CD14-positive monocyte (primary cell): ENCODE results near the gene CD3E. TPM values are rescaled to one million over a fixed set of nuclear protein-coding genes. Genes with fewer than 3 reads are reported as not detected.

Experiments used
- DNase-seq, 3 donors: peaks; one replicate each; pipeline ENCODE4 v3.0.0-alpha.2; 2011 to 2022
- H2AFZ ChIP-seq: 2 replicates; pipeline ENCODE4 v1.6.0; 2012; ENCODE audit warnings: mild to moderate bottlenecking, low read depth, low read length, inconsistent platforms; ENCODE audit not compliant: insufficient read depth, poor library complexity, severe bottlenecking
- H3K27ac ChIP-seq, 2 donors: 1 replicate in 1 of 2; 2 replicates in 1 of 2; pipeline ENCODE4 v1.5.1; 2012 to 2013; ENCODE audit warnings: low read length in 2 of 2, control low read depth in 1 of 2, inconsistent platforms in 1 of 2, low read depth in 1 of 2, mild to moderate bottlenecking in 1 of 2
- H3K27me3 ChIP-seq, 2 donors: one replicate each; pipeline versions ENCODE4 v1.6.0 to v1.6.1; 2011 to 2013; ENCODE audit warnings: low read length in 2 of 2; ENCODE audit not compliant: control insufficient read depth in 2 of 2, insufficient read depth in 2 of 2
- H3K36me3 ChIP-seq, 2 donors: replicated peaks in 1 of 2; 1 replicate in 1 of 2; 2 replicates in 1 of 2; pipeline versions ENCODE4 v1.5.1 to v1.6.1; 2012 to 2013; ENCODE audit warnings: low read length in 2 of 2, control low read depth in 1 of 2, inconsistent platforms in 1 of 2, mild to moderate bottlenecking in 1 of 2; ENCODE audit not compliant: insufficient read depth in 2 of 2, control insufficient read depth in 1 of 2
- H3K4me1 ChIP-seq, 2 donors: 1 replicate in 1 of 2; 2 replicates in 1 of 2; pipeline versions ENCODE4 v1.5.1 to v1.6.1; 2012 to 2013; ENCODE audit warnings: low read length in 2 of 2, control low read depth in 1 of 2, inconsistent platforms in 1 of 2, mild to moderate bottlenecking in 1 of 2, moderate library complexity in 1 of 2; ENCODE audit not compliant: insufficient read depth in 2 of 2, control insufficient read depth in 1 of 2
- H3K4me2 ChIP-seq: replicated peaks from 2 replicates; pipeline ENCODE3; 2012; ENCODE audit warnings: low read length, moderate library complexity, mild to moderate bottlenecking; ENCODE audit not compliant: poor library complexity, severe bottlenecking; ENCODE audit errors: extremely low read depth
- H3K4me3 ChIP-seq, 3 experiments: fragments of 200-600 bp in 1 of 3; sonication (generic) in 1 of 3; replicated peaks in 1 of 3; 1 replicate in 2 of 3; 2 replicates in 1 of 3; pipeline ENCODE4 v1.5.1; 2011 to 2013; ENCODE audit warnings: low read length in 3 of 3, mild to moderate bottlenecking in 3 of 3, control low read depth in 2 of 3, low read depth in 2 of 3, inconsistent platforms in 1 of 3, moderate library complexity in 1 of 3
- H3K79me2 ChIP-seq: 2 replicates; pipeline ENCODE4 v1.6.0; 2012; ENCODE audit warnings: mild to moderate bottlenecking, control low read depth, inconsistent platforms, low read length, moderate library complexity; ENCODE audit not compliant: insufficient read depth
- H3K9ac ChIP-seq: 2 replicates; pipeline ENCODE4 v1.6.0; 2017; ENCODE audit warnings: low read length, mild to moderate bottlenecking; ENCODE audit not compliant: insufficient read depth, poor library complexity, severe bottlenecking
- H3K9me3 ChIP-seq, 2 donors: replicated peaks in 1 of 2; 1 replicate in 1 of 2; 2 replicates in 1 of 2; pipeline versions ENCODE4 v1.5.1 to v1.6.1; 2012 to 2013; ENCODE audit warnings: low read length in 2 of 2, control low read depth in 1 of 2; ENCODE audit not compliant: control insufficient read depth in 1 of 2, insufficient read depth in 1 of 2
- H4K20me1 ChIP-seq: 2 replicates; pipeline ENCODE4 v1.6.0; 2012; ENCODE audit warnings: mild to moderate bottlenecking, low read length, control low read depth, moderate library complexity; ENCODE audit not compliant: insufficient read depth
- H3K27ac Mint-ChIP-seq, 7 donors: one replicate each; pipeline ENCODE4 v1.8.0; 2020; ENCODE audit warnings: mild to moderate bottlenecking in 7 of 7, mixed read lengths in 7 of 7, moderate library complexity in 6 of 7, inconsistent platforms in 2 of 7
- H3K27me3 Mint-ChIP-seq, 3 donors: one replicate each; pipeline ENCODE4 v1.8.0; 2021 to 2022; ENCODE audit warnings: low read depth in 3 of 3, mild to moderate bottlenecking in 3 of 3, mixed read lengths in 3 of 3, moderate library complexity in 3 of 3, inconsistent platforms in 1 of 3
- H3K36me3 Mint-ChIP-seq, 2 donors: one replicate each; pipeline ENCODE4 v1.8.0; 2020; ENCODE audit warnings: mixed read lengths in 2 of 2, inconsistent platforms in 1 of 2, mild to moderate bottlenecking in 1 of 2
- H3K4me1 Mint-ChIP-seq: one replicate; pipeline ENCODE4 v1.8.0; 2020; ENCODE audit warnings: mild to moderate bottlenecking, mixed read lengths
- H3K4me3 Mint-ChIP-seq, 2 donors: one replicate each; pipeline ENCODE4 v1.8.0; 2020; ENCODE audit warnings: mild to moderate bottlenecking in 2 of 2, mixed read lengths in 2 of 2, moderate library complexity in 1 of 2
- H3K9me3 Mint-ChIP-seq, 7 donors: one replicate each; pipeline ENCODE4 v1.8.0; 2020 to 2022; ENCODE audit warnings: mixed read lengths in 7 of 7, mild to moderate bottlenecking in 6 of 7, moderate library complexity in 6 of 7, inconsistent platforms in 2 of 7
- CTCF ChIP-seq: fragments of 200-600 bp; IDR thresholded peaks from one replicate; pipeline ENCODE4 v1.8.0; 2022; ENCODE audit warnings: antibody characterized with exemption, mild to moderate bottlenecking
- intact Hi-C, 2 donors: fragments of 100-400 bp; cut with micrococcal nuclease; formaldehyde crosslinking; loops; one replicate each; pipeline versions ENCODE4 v1.15.0 to v1.15.1; 2023
- polyA plus RNA-seq, 3 donors: library from polyadenylated mRNA; depleted of rRNA in 1 of 3; unstranded in 2 of 3; stranded (reverse) in 1 of 3; fragments of 300-500 nt in 2 of 3; fragments of >200 nt in 1 of 3; fragmentation: Illumina TruSeq in 2 of 3; gene quantifications; 1 replicate in 2 of 3; 2 replicates in 1 of 3; pipeline ENCODE4 v1.2.3, GENCODE V29; 2012 to 2021

CD3E gene
- polyA plus RNA-seq, 3 donors = 0.12 to 1.6 (median 1.5) TPM

DNA sequence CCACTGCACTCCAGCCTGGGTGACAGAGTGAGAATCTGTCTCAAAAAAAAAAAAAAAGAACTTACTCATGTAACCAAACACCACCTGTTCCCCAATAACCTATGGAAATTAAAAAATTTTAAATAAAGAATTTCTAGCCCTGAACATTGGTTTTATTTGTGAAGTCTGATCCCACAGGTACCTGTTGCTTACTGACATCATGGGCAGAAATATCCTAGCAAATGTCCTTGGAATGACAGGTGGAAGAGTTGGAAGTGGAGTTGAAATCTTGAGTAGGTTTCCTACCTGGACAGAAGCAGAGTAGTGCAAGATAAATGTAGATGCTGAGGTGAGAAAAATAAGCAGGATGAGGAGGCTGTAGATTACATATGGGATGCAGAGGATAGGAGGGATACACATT lies 20.8 kb downstream of the CD3E start:
- Mint-ChIP-seq H3K4me1 (peaks cover 19% of the 10 kb centered on the region), H3K4me3 (no peak overlapping the region), H3K36me3 (no peaks in the 10 kb centered on the region), H3K27ac (no peak overlapping the region), H3K27me3 (peaks cover 2 to 6% (median 4%) of the 10 kb centered on the region in 3 donors), H3K9me3 (peaks cover 0 to 4% (median 0%) of the 10 kb centered on the region in 7 donors)
- Histone ChIP-seq H3K79me2 (no peaks in the 10 kb centered on the region), H3K4me3 (no peak overlapping the region), H3K27ac (no peak overlapping the region), H3K4me2 (no peak overlapping the region), H4K20me1 (no peaks in the 10 kb centered on the region), H3K9ac (no peak overlapping the region), H3K27me3 (no peaks in the 10 kb centered on the region), H3K36me3 (no peaks in the 10 kb centered on the region), H3K4me1 (peaks cover 10 to 21% of the 10 kb centered on the region in 2 donors), H2AFZ (no peak overlapping the region), H3K9me3 (no peaks in the 10 kb centered on the region)
- no peak for TF ChIP-seq CTCF
- intact Hi-C loops = no loop called here
- DNase-seq = no peak

- no peaks in the 10 kb centered on the region for H3K79me2 ChIP-seq
- H3K27ac ChIP-seq = no peak overlapping the region
- peaks cover 0 to 6% (median 4%) of the 10 kb centered on the region in 7 donors for H3K9me3 Mint-ChIP-seq
- H2AFZ ChIP-seq = no peak overlapping the region
- H3K4me1 Mint-ChIP-seq = peaks cover 2% of the 10 kb centered on the region
- H3K9me3 ChIP-seq = no peaks in the 10 kb centered on the region
- H3K4me3 ChIP-seq = no peak overlapping the region
- H3K4me2 ChIP-seq = no peak overlapping the region
- DNase-seq = no peak
- H3K27me3 ChIP-seq = no peaks in the 10 kb centered on the region
- H3K27ac Mint-ChIP-seq = no peak overlapping the region
- H3K9ac ChIP-seq = no peak overlapping the region
- intact Hi-C loops = no loop called here
- H4K20me1 ChIP-seq = no peaks in the 10 kb centered on the region
- no peaks in the 10 kb centered on the region for H3K36me3 Mint-ChIP-seq
- no peaks in the 10 kb centered on the region for H3K36me3 ChIP-seq
- no peak overlapping the region for H3K4me3 Mint-ChIP-seq
- no peaks in the 10 kb centered on the region for H3K4me1 ChIP-seq
- peaks cover 2 to 6% (median 6%) of the 10 kb centered on the region in 3 donors for H3K27me3 Mint-ChIP-seq
- no peak for TF ChIP-seq CTCF
Measured at GRCh38 chr11:118328745-118329144, 24.2 kb downstream of the CD3E start.
